HG03025 (cell line): ENCODE data around the gene SLC39A8.
"Not testable (repeated sequence)": the region's sequence is repeated elsewhere in the genome, so short reads cannot be mapped to it uniquely, and the experiment has no call there.

Source experiments
- ATAC-seq: cut with Tn5 transposase; IDR thresholded peaks from one replicate; pipeline ENCODE4 v1.9.1; 2021; ENCODE audit warnings: mild to moderate bottlenecking, moderate library complexity; ENCODE audit not compliant: unreplicated experiment, low FRiP score

SLC39A8 gene

GRCh38 chr4:102344954-102345794, at the start of gene SLC39A8:
TSS of gene SLC39A8 (minus strand) at chr4:102345482. CDS start at chr4:102344662, 820 bp downstream.
- peak; percentile 80 for ATAC-seq

DNA sequence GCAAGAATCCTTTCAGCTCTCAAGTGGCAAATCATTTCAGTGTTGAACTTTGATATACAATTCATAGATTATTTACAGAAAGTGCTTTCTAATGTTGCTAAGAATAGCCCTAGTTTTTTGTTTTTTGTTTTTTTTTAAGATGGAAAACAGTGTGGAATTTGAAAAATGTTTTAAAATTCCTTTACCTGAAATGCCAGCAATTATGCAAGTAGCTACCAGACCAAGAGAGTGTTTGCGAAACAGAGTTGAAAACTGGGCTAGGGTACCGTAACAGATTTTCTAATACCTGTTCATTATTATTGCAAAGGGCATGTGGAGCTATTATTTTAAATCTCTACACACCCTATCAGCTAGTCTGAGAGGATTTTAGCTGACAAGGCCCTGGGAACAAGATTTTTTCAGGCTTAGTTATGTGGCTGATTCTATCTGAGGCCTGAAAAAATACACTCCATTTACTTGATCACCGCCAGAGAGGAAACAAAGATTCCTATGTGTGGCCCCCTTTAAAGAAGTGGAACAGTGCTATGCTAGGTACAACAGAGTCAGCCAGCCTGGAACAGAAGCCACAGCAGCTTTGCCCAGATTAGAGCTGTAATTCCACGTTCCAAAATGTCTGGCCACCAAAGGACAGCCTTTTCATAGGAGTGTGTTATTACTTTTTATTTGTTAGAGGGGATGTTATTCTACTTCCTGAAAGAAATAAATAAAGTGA, 46.9 kb upstream of the SLC39A8 start:
- ATAC-seq, result no peak

DNA sequence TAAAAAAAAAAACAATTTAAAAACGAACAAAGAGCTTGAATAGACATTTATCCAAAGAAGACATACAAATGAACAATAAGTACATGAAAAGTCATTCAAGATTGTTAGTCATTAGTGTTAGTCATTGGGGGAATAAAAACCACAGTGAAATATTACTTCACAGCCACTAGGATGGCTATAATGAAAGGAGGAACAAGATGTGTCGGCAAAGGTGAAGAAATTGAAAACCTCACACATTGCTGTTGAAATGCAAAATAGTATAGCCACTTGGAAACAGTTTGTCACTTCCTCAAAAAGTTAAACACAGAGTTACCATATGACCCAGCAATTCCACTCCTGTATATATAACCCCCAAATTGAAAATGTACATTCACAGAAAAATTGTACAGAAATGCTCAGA, 45.2 kb upstream of the SLC39A8 start:
- peak; percentile 77 for ATAC-seq

- no peak for ATAC-seq
Observed at GRCh38 chr4:102388611-102389010, 43.3 kb upstream of the SLC39A8 start.

GRCh38 chr4:102387552-102388150, 42.4 kb upstream of the SLC39A8 start:
- ATAC-seq, result no peak

- no peak for ATAC-seq
Observed at GRCh38 chr4:102386966-102387365, 41.7 kb upstream of the SLC39A8 start.

GRCh38 chr4:102380253-102380652, 35.0 kb upstream of the SLC39A8 start:
- not testable (repeated sequence) for ATAC-seq

DNA sequence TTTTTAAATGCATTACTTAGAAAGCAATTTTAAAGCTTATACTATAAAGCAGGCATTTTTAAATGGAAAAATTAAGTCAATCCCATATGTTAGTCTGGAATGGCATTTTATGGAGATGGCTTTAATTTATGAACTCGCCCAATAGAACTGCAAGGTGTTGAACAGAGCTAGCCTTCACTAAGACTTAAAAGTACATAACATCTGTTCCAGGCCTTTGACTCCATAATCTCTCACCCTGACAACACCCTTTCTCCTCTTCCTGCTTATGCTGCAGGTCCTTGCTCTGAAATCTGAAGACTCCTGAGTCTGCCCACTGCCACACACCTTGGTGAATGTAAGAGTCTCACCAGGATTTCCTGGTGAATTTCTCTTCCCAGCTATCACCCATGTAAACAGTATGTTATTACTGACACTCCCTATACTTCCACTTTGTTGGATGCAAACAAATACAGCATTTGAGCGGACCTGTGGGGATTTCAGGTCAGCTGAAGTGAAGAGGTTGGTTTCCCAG, 17.7 kb upstream of the SLC39A8 start:
- no peak for ATAC-seq

GRCh38 chr4:102358128-102358527, 12.8 kb upstream of the SLC39A8 start:
- no peak for ATAC-seq

GRCh38 chr4:102357637-102358036, 12.4 kb upstream of the SLC39A8 start:
- ATAC-seq, result not testable (repeated sequence)

GRCh38 chr4:102356562-102357202, 11.4 kb upstream of the SLC39A8 start:
- ATAC-seq, result no peak

DNA sequence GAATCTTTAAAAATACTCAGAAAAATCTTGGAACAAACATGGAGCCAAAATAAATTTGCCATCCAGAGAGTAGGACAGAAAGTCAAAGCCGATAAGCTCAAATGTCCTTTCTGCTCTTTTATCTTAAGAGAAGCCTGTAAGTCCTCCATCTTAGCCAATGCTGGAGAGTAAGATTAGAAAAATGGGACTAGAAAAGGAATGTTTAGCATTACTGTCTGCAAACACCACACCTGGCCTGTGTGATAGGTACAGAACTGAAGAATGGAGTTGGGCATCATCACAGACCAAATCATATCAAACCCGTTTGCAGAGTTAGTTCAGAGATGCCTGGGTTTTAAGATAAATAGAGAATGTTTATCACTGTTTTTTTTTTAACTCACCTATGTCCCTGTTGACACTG, 10.5 kb upstream of the SLC39A8 start:
- no peak for ATAC-seq

DNA sequence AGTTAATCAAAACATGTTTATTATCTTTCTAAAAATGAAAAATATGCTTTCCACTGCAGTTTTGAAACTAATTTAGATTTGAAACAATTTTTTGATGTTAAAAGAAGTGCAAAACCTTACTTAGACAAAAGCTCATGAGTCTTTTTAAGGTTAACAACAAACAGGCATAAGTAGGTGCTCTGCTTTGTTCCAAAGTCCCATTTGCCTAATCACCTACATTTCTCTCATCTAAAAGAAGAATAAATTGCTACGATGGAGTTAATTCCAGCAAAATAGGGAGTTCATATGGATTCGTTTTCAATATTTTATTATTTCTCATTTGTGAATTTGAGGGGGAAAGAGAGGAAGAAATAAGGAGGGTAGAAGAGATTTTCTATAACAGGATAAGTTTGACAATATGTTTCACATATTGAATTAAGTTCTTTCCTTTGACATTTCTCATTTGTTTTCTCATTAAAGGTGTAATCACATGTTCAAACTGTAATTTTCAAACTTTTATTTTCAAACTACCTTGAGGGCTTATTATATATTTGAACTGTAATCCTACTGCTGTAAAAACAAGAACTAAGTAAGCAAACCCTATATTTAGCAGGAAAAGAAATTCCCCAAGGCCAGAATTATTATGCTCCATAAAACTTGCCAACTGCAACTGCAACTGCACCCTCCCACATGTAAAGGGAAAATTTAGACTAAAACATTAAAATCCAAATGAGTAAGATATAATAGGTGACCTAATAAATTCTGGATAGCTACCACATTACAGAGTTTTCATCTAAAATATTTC, 9.6 kb upstream of the SLC39A8 start:
- ATAC-seq, result no peak

GRCh38 chr4:102352781-102353180, 7.5 kb upstream of the SLC39A8 start:
- ATAC-seq, result no peak

DNA sequence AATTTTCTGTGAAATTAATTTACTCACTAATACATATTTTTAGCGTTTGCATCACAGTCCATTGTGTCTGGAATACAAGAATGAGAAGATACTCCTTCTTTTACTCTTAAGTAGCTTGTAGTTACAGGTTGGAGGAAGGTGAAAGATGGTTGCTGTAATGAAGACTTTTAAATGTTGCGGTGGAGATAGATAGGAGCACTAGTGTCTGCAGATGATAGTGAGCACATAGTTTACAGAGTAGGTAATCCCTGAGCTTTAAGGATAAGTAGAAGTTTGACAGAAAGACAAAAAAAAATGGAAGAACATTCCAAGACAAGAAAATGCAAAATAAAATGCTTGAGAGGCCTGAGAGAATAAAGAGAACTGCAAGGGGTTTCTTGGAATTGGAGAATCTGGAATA, 5.4 kb upstream of the SLC39A8 start:
- no peak for ATAC-seq

DNA sequence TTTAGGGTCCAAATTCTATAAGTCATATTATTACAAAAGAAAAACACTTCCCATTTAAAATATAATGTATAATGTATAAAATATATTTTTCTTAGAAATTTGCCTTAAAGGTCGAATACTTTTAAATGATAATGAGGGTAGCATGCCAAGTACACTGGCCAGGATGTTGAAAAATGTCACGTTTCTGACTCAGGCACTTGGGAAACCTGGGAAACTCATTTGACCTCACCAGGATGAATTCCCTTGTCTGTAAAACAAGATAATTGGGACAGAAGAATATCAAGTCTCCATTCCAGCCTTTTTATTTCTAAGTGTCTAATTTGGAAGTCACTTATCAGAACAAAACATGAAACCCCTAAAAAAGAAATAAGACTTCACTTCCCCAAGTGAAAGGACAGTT, 3.4 kb upstream of the SLC39A8 start:
- ATAC-seq, result no peak

DNA sequence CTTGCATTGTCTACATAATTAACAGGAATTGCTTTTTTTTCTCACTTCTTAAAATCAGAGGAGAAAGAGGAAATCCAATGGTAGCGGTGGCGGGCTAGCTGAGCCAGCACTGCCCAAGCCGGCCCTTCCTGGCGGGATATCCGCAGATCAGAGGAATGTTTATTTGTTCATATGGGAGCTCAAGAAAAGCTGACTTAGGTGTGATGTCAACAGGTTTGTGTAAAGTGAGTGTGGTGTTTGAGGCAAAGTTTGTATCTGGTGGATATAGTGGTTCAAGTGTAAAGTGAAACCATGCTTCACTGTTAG, 466 bp upstream of the SLC39A8 start:
- ATAC-seq, result no peak

GRCh38 chr4:102344520-102344953, 745 bp downstream of the SLC39A8 start:
- ATAC-seq, result peak; percentile 43

DNA sequence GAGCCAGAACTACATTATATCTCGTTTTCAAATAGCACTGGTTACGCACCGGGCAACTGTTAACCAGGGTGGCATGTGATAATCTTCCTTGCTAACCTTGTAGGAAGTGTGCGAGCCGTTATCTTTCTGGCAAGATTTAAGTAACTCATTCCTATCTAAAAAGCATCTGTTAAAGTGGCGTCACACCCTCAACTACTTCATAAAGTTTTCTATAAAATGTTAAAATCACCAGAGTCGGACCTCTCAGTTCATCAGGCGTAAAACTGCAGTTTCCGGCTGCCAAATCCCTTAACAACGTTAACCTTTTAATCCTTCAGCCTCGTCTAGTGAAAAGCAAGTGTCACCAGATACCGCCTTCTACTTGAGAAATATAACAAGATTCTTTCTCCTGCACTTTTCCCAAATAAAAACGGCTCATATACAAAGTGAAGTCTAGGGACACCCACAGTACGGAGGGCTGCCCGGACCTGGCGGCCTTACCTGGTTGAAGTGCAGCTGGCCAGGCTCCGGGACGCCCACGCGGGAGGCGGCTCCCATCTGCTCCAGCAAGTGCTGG, 1.2 kb downstream of the SLC39A8 start:
- ATAC-seq, result peak; percentile 34
